CD14-positive monocyte (primary cell): Measurements from ENCODE around the gene GPSM1. TPM values are rescaled to one million over a fixed set of nuclear protein-coding genes. Genes with fewer than 3 reads are reported as not detected.

Source experiments
- DNase-seq, 3 donors: peaks; one replicate each; pipeline ENCODE4 v3.0.0-alpha.2; 2011 to 2022
- H2AFZ ChIP-seq: 2 replicates; pipeline ENCODE4 v1.6.0; 2012; ENCODE audit warnings: mild to moderate bottlenecking, low read depth, low read length, inconsistent platforms; ENCODE audit not compliant: insufficient read depth, poor library complexity, severe bottlenecking
- H3K27ac ChIP-seq, 2 donors: 1 replicate in 1 of 2; 2 replicates in 1 of 2; pipeline ENCODE4 v1.5.1; 2012 to 2013; ENCODE audit warnings: low read length in 2 of 2, control low read depth in 1 of 2, inconsistent platforms in 1 of 2, low read depth in 1 of 2, mild to moderate bottlenecking in 1 of 2
- H3K27me3 ChIP-seq, 2 donors: one replicate each; pipeline versions ENCODE4 v1.6.0 to v1.6.1; 2011 to 2013; ENCODE audit warnings: low read length in 2 of 2; ENCODE audit not compliant: control insufficient read depth in 2 of 2, insufficient read depth in 2 of 2
- H3K36me3 ChIP-seq, 2 donors: replicated peaks in 1 of 2; 1 replicate in 1 of 2; 2 replicates in 1 of 2; pipeline versions ENCODE4 v1.5.1 to v1.6.1; 2012 to 2013; ENCODE audit warnings: low read length in 2 of 2, control low read depth in 1 of 2, inconsistent platforms in 1 of 2, mild to moderate bottlenecking in 1 of 2; ENCODE audit not compliant: insufficient read depth in 2 of 2, control insufficient read depth in 1 of 2
- H3K4me1 ChIP-seq, 2 donors: 1 replicate in 1 of 2; 2 replicates in 1 of 2; pipeline versions ENCODE4 v1.5.1 to v1.6.1; 2012 to 2013; ENCODE audit warnings: low read length in 2 of 2, control low read depth in 1 of 2, inconsistent platforms in 1 of 2, mild to moderate bottlenecking in 1 of 2, moderate library complexity in 1 of 2; ENCODE audit not compliant: insufficient read depth in 2 of 2, control insufficient read depth in 1 of 2
- H3K4me2 ChIP-seq: replicated peaks from 2 replicates; pipeline ENCODE3; 2012; ENCODE audit warnings: low read length, moderate library complexity, mild to moderate bottlenecking; ENCODE audit not compliant: poor library complexity, severe bottlenecking; ENCODE audit errors: extremely low read depth
- H3K4me3 ChIP-seq, 3 experiments: fragments of 200-600 bp in 1 of 3; sonication (generic) in 1 of 3; replicated peaks in 1 of 3; 1 replicate in 2 of 3; 2 replicates in 1 of 3; pipeline ENCODE4 v1.5.1; 2011 to 2013; ENCODE audit warnings: low read length in 3 of 3, mild to moderate bottlenecking in 3 of 3, control low read depth in 2 of 3, low read depth in 2 of 3, inconsistent platforms in 1 of 3, moderate library complexity in 1 of 3
- H3K79me2 ChIP-seq: 2 replicates; pipeline ENCODE4 v1.6.0; 2012; ENCODE audit warnings: mild to moderate bottlenecking, control low read depth, inconsistent platforms, low read length, moderate library complexity; ENCODE audit not compliant: insufficient read depth
- H3K9ac ChIP-seq: 2 replicates; pipeline ENCODE4 v1.6.0; 2017; ENCODE audit warnings: low read length, mild to moderate bottlenecking; ENCODE audit not compliant: insufficient read depth, poor library complexity, severe bottlenecking
- H3K9me3 ChIP-seq, 2 donors: replicated peaks in 1 of 2; 1 replicate in 1 of 2; 2 replicates in 1 of 2; pipeline versions ENCODE4 v1.5.1 to v1.6.1; 2012 to 2013; ENCODE audit warnings: low read length in 2 of 2, control low read depth in 1 of 2; ENCODE audit not compliant: control insufficient read depth in 1 of 2, insufficient read depth in 1 of 2
- H4K20me1 ChIP-seq: 2 replicates; pipeline ENCODE4 v1.6.0; 2012; ENCODE audit warnings: mild to moderate bottlenecking, low read length, control low read depth, moderate library complexity; ENCODE audit not compliant: insufficient read depth
- H3K27ac Mint-ChIP-seq, 7 donors: one replicate each; pipeline ENCODE4 v1.8.0; 2020; ENCODE audit warnings: mild to moderate bottlenecking in 7 of 7, mixed read lengths in 7 of 7, moderate library complexity in 6 of 7, inconsistent platforms in 2 of 7
- H3K27me3 Mint-ChIP-seq, 3 donors: one replicate each; pipeline ENCODE4 v1.8.0; 2021 to 2022; ENCODE audit warnings: low read depth in 3 of 3, mild to moderate bottlenecking in 3 of 3, mixed read lengths in 3 of 3, moderate library complexity in 3 of 3, inconsistent platforms in 1 of 3
- H3K36me3 Mint-ChIP-seq, 2 donors: one replicate each; pipeline ENCODE4 v1.8.0; 2020; ENCODE audit warnings: mixed read lengths in 2 of 2, inconsistent platforms in 1 of 2, mild to moderate bottlenecking in 1 of 2
- H3K4me1 Mint-ChIP-seq: one replicate; pipeline ENCODE4 v1.8.0; 2020; ENCODE audit warnings: mild to moderate bottlenecking, mixed read lengths
- H3K4me3 Mint-ChIP-seq, 2 donors: one replicate each; pipeline ENCODE4 v1.8.0; 2020; ENCODE audit warnings: mild to moderate bottlenecking in 2 of 2, mixed read lengths in 2 of 2, moderate library complexity in 1 of 2
- H3K9me3 Mint-ChIP-seq, 7 donors: one replicate each; pipeline ENCODE4 v1.8.0; 2020 to 2022; ENCODE audit warnings: mixed read lengths in 7 of 7, mild to moderate bottlenecking in 6 of 7, moderate library complexity in 6 of 7, inconsistent platforms in 2 of 7
- WGBS: methylation state at CpG from one replicate; pipeline ENCODE4 v1.1.5; 2013; ENCODE audit warnings: missing lambda C conversion rate; ENCODE audit not compliant: insufficient coverage; 5-methylcytosine and 5-hydroxymethylcytosine counted together
- intact Hi-C, 2 donors: fragments of 100-400 bp; cut with micrococcal nuclease; formaldehyde crosslinking; loops; one replicate each; pipeline versions ENCODE4 v1.15.0 to v1.15.1; 2023
- polyA plus RNA-seq, 3 donors: library from polyadenylated mRNA; depleted of rRNA in 1 of 3; unstranded in 2 of 3; stranded (reverse) in 1 of 3; fragments of 300-500 nt in 2 of 3; fragments of >200 nt in 1 of 3; fragmentation: Illumina TruSeq in 2 of 3; gene quantifications; 1 replicate in 2 of 3; 2 replicates in 1 of 3; pipeline ENCODE4 v1.2.3, GENCODE V29; 2012 to 2021
- TF ChIP-seq, protein P1 (sequence below): fragments of 200-600 bp; IDR thresholded peaks from one replicate; pipeline ENCODE4 v1.8.0; 2022; ENCODE audit warnings: antibody characterized with exemption, mild to moderate bottlenecking

Gene GPSM1
- polyA plus RNA-seq, 3 donors: 0.67 to 3.1 (median 0.73) TPM

DNA sequence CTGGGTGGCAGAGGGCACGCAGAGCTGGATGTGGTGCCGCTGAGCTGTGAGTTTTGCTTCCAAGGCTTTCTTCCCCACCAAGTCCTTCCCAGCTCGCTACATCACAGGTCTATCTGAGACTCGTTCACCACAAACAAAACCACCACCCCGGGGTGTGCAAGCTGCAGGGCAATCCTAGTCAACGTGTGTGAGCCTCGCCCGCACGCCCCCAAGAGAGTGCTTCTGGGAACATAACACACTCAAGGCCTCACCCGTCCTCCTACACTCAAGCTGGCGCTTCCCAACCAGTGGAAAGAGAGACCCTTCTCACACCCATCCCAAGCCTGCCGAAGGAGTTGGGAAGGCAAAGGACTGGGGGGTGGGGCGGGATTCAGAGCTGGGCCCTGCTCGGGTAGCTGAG, 62.1 kb downstream of the GPSM1 start:
- WGBS: 83% methylated on average over 7 of the region's 14 CpGs
- no peak overlapping the region for H3K4me3 Mint-ChIP-seq
- H3K9me3 Mint-ChIP-seq: no peaks in the 10 kb centered on the region

DNA sequence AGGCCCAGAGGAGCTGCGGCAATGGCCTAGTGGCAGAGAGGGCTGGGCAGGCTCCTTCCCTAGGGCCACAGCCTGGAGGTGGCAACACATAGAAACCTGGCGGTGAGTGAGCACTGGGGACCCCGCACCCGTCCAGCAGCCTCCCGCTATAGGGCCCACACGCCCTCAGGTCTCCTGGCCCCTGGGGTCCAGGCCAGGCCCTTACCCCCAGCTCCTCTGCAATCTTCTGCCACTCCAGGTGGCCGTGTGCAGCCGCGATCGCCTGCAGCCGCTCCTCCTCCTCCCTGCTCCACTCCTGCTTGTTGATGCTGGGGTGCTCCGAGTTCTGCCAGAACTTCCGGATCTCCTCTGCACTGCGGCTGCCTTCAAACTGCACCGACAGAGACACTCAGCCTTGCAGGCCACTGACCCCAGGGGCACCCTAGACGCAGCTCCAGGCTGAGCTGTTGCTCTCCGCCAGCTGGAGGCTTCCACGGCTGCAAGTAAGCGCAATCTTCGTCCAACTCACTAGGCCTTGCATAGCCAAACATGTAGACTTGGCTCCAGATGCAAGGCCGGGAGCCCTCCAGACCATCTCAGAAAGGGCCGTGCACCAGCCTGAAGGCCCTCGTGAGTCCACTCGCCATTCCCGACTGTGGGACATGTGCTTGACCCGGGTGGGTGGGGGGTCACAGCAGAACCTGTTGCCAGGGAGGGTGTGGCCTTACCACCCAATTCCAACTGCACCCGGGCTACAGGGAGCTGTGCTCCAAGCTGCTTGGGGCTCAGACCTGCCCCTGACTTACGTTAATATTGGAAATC, 64.6 kb downstream of the GPSM1 start:
- Histone ChIP-seq H3K9ac (no peak overlapping the region), H3K27ac (no peak overlapping the region), H3K4me3 (no peak overlapping the region), H3K9me3 (no peaks in the 10 kb centered on the region), H3K36me3 (peaks cover 79 to 97% of the 10 kb centered on the region in 2 donors), H2AFZ (no peak overlapping the region), H3K27me3 (no peaks in the 10 kb centered on the region), H3K4me2 (no peak overlapping the region), H3K4me1 (no peaks in the 10 kb centered on the region), H3K79me2 (no peaks in the 10 kb centered on the region), H4K20me1 (no peaks in the 10 kb centered on the region)
- no peaks in the 10 kb centered on the region for H3K9me3 Mint-ChIP-seq
- H3K27me3 Mint-ChIP-seq: peaks cover 0 to 2% (median 0%) of the 10 kb centered on the region in 3 donors
- WGBS: 97% methylated on average over 23 of the region's 28 CpGs
- no peak overlapping the region for H3K4me3 Mint-ChIP-seq
- DNase-seq: no peak
- H3K4me1 Mint-ChIP-seq: no peaks in the 10 kb centered on the region
- TF ChIP-seq, protein P1, sequence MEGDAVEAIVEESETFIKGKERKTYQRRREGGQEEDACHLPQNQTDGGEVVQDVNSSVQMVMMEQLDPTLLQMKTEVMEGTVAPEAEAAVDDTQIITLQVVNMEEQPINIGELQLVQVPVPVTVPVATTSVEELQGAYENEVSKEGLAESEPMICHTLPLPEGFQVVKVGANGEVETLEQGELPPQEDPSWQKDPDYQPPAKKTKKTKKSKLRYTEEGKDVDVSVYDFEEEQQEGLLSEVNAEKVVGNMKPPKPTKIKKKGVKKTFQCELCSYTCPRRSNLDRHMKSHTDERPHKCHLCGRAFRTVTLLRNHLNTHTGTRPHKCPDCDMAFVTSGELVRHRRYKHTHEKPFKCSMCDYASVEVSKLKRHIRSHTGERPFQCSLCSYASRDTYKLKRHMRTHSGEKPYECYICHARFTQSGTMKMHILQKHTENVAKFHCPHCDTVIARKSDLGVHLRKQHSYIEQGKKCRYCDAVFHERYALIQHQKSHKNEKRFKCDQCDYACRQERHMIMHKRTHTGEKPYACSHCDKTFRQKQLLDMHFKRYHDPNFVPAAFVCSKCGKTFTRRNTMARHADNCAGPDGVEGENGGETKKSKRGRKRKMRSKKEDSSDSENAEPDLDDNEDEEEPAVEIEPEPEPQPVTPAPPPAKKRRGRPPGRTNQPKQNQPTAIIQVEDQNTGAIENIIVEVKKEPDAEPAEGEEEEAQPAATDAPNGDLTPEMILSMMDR: no peak
- H3K36me3 Mint-ChIP-seq: peaks cover 70 to 97% of the 10 kb centered on the region in 2 donors
- no peak overlapping the region for H3K27ac Mint-ChIP-seq
- intact Hi-C loops: no loop called here

More for the DNA sequence above, 62.1 kb downstream of the GPSM1 start:
- Histone ChIP-seq H3K36me3 (peaks cover 56 to 91% of the 10 kb centered on the region in 2 donors), H3K79me2 (no peaks in the 10 kb centered on the region), H3K9ac (no peak overlapping the region), H3K4me2 (no peak overlapping the region), H3K27ac (no peak overlapping the region), H2AFZ (no peak overlapping the region), H3K27me3 (no peaks in the 10 kb centered on the region), H3K4me3 (no peak overlapping the region), H3K4me1 (no peaks in the 10 kb centered on the region), H3K9me3 (no peaks in the 10 kb centered on the region), H4K20me1 (no peaks in the 10 kb centered on the region)
- peaks cover 0 to 2% (median 0%) of the 10 kb centered on the region in 3 donors for H3K27me3 Mint-ChIP-seq
- intact Hi-C loops: no loop called here
- peaks cover 6% of the 10 kb centered on the region for H3K4me1 Mint-ChIP-seq
- peaks cover 63 to 83% of the 10 kb centered on the region in 2 donors for H3K36me3 Mint-ChIP-seq
- no peak overlapping the region for H3K27ac Mint-ChIP-seq
- no peak for DNase-seq
- TF ChIP-seq, protein P1: no peak
